M059J (cell line): ENCODE data around the gene MINDY3. TPM values are rescaled to one million over a fixed set of nuclear protein-coding genes. Genes with fewer than 3 reads are reported as not detected.
A peak's percentile ranks its signal among the peaks of the same experiment; 100 is the strongest.
"Not testable (repeated sequence)": the region's sequence is repeated elsewhere in the genome, so short reads cannot be mapped to it uniquely, and the experiment has no call there.

ENCODE experiments used
- DNase-seq: peaks from one replicate; pipeline ENCODE4 v3.0.0-alpha.2; 2012; ENCODE audit warnings: low read depth
- total RNA-seq: library from RNA; depleted of rRNA; stranded (reverse); fragments of >200 nt; shearing (Covaris generic); gene quantifications from 2 replicates; pipeline ENCODE4 v1.2.3, GENCODE V29; 2014; rRNA removed

Gene MINDY3
- total RNA-seq, result 10.5 and 12.5 TPM in 2 replicates

DNA sequence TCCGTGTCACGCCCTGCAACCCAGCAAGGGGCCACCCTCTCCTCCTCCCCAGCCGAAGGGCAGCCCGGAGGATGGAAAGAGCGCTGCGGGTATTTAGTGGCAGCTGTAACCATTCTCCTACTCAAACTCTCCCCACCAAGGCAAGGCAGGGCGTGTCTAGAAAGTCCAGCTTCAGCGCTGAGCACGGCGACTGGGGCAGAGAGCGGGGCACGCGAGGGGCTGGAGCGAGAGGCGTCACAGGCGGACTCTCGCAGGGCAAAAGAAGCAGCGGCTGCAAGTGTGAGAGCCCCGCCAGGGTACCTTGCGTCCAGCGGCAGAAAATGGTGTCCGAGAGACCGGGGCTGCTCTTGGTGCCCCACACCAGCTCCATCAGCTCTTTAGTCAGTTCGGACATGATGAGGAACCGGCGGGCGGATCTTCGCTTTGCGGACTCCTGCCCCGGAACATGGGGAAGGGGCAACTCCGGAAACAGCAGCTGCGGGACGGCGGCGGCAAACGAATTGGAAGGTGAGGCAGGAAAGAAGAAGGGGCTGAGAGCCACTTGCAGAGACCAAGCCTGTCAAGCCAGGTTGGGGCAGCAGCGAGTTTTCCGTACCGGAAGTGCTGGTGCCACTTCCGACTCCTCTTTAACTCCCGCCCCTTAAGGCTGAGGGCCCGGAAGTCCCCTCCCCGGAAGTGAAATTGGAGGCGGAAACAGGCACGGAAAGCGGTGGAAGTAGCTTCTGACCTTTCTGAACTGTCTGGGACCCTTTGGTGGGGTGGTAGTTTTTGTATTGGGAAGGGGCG lies at the start of gene MINDY3:
Gene MINDY3 (minus strand): TSS at position 602 of the 786 bp plus-strand sequence. CDS start 208 bp downstream, at position 394.
- DNase-seq, result peak; percentile 73

DNA sequence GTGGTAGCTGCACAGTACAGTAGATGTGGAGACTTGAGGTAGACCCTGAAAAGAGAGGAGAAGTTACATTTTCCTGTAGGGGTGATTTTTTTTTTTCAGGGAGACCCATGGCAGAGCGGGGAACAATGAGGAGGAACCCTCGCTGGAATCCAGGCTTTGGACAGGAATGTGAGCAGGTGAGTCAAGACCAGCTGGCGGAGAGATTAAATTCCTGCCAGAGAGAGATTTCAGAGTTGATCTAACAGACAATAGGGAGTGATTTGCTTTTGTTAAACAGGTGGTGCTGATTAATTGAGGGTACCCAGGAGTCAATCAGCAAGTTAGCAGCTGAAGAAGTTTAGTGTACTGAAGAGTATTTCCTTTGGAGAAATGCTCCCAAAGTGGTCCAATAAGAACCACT lies 41.6 kb upstream of the MINDY3 start:
- no peak for DNase-seq

DNA sequence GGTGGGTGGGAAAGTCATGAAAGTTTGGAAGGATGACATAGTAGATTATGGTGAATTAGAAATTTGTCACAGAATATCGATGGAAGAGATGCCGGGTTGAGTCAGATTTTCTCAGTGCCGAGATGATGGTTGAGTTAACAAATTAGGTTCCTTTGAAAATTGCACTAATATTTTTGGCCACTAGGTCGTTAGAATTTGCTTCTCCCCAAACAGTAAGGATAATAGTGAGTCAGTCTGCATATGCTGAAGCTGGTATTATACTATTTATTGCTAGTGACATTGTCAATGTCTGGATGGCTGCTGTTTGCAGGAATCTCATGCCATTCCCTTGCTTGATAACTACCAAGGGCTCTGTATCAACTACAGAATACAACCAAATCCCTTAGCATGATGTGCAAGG lies 37.7 kb upstream of the MINDY3 start:
- peak; percentile 3 for DNase-seq

DNA sequence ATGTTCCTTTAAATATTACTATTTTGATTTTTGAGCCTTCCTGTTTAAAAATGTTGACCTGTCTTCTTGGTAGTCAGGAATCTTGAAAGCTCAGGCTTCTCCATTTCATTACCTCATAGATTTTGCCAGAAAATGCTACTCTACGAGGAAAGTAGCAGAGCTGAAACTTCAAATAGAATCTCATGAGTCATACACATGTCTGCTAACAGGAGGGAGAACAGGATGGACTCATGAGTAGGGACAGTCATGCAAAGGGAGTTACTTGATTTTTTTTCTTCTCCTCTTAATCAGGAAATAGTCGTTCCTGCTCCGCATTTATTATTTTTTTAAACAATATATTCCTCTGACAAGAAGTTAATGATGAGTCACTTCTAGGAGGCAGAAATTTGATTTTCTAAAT lies 37.0 kb upstream of the MINDY3 start:
- peak; percentile 12 for DNase-seq

DNA sequence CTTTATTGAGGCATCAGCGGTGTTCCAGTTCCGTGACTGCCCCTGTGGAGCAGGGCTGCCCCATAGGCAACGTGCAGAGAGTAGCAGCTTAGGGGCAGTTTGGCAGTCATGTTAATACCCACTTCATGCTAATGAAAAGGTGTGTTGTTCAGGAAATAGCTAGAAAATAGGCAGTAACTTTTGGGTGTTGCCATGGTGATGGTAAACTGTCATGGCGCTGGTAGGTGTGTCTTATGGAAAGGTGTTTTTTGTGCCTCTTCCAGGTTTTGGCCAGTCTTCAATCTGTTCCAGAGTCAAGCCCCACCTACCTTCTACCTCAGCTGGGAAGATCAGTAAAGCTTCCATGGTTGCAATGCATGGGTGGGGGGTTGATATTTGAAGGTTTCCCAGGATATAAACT lies 36.3 kb upstream of the MINDY3 start:
- DNase-seq, result no peak

DNA sequence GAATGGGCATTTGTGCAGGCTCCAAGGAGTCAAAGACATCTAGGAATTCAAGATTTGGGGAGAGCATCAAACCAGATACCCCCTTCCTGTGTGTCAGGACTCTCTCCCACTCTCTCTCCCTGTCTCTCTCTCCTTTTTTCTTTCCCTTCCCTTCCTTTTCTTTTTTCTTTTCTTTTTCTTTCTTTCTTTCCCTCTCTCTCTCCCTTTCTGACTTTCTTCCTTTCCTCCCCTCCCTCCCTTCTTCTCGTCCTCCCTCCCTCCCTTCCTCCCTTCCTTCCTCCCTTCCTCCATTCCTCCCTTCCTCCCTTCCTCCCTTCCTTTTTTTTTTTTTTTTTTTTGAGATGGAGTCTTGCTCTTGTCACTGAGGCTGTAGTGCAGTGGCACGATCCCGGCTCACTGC lies 24.1 kb upstream of the MINDY3 start:
- no peak for DNase-seq

DNA sequence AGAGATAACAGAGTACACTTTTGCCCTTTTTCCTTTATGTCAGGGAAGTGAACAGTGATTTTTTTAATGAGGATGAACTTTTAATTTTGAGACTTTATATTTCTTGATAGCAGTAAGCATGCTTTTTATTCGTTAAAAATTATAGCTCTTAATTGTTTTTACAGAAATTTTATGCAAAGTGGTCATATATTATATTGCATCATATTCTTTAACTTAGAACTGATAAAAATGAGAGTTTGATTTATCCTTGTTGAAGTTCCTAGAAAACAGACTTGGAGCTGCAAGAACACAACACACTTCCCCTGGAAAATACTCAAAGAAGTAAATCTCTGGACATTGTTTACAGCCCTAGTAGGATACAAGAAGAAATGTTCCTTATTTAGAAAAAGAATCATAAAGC lies 21.2 kb upstream of the MINDY3 start:
- no peak for DNase-seq

DNA sequence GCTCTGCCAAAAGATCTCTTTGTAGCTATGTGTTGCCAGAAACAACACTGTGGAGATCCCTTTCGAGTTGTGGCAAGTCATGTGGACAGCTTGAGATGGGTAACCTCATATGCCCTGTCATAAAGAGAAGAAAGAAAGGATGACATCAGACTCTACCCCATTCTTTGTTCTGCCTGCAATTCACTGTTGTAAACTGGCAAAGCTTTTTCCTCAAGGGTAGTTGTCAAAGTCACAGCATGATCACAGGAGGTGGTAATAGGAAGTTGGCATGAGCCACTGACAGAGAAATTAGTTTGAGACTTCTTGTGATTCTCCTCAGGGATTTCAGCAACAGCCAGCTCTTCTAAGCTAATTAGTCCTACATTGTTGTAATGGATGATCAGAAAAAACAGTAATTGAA lies 19.4 kb upstream of the MINDY3 start:
- DNase-seq, result no peak

DNA sequence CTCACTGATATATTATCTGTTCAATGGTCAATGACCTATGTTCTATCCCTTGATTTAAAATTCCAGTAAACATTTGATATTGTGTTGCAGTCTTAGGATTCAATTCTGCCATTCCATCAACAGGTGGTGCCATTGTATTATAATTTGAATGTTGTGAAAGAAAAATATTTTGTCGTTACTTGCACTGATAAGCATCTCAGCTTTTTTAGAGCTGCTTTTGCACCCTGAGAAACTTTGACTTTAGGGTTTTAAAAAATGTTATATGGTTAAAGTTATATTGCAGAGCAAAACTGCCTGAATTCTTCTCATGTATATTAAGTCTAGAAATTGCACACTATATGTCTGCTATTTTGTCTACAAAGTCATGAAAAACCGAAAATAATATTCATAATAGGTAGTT lies 18.8 kb upstream of the MINDY3 start:
- peak; percentile 24 for DNase-seq

DNA sequence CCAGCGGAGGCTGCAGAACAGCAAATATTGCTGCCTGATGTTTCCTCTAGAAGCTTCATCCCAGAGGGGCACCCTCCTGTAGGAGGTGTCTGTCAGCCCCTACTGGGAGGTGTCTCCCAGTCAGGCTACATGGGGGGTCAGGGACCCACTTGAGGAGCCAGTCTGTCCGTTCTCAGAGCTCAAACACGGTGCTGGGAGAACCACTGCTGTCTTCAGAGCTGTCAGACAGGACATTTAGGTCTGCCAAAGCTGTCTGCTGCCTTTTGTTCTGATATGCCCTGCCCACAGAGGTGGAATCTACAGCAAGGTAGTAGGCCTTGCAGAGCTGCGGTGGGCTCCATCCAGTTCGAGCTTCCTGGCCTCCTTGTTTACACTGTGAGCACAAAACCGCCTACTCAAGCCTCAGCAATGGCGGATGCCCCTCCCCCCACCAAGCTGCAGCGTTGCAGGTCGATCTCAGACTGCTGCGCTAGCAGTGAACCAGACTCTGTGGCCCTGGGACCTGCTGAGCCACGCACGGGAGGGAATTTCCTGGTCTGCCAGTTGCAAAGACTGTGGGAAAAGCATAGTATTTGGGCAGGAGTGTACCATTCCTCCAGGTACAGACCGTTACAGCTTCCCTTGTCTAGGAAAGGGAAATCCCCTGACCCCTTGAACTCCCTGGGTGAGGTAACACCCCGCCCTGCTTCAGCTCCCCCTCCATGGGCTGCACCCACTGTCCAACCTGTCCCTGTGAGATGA lies 17.7 kb upstream of the MINDY3 start:
- no peak for DNase-seq

DNA sequence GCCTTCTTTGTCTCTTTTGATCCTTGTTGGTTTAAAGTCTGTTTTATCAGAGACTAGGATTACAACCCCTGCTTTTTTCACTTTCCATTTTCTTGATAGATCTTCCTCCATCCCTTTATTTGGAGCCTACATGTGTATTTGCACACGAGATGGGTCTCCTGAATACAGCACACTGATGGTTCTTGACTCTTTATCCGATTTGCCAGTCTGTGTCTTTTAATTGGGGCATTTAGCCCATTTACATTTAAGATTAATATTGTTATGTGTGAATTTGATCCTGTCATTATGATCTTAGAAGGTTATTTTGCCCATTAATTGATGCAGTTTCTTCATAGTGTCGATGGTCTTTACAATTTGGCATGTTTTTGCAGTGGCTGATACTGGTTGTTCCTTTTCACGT lies 16.0 kb upstream of the MINDY3 start:
- DNase-seq, result not testable (repeated sequence)

DNA sequence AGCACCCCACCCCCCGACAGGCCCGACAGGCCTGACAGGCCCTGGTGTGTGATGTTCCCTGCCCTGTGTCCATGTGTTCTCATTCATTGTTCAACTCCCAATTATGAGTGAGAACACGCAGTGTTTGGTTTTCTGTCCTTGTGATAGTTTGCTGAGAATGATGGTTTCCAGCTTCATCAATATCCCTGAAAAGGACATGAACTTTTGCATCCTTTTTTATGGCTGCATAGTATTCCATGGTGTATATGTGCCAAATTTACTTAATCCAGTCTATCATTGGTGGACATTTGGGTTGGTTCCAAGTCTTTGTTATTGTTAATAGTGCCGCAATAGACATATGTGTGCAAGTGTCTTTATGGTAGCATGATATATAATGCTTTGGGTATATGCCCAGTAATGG lies 12.3 kb upstream of the MINDY3 start:
- DNase-seq, result not testable (repeated sequence)

DNA sequence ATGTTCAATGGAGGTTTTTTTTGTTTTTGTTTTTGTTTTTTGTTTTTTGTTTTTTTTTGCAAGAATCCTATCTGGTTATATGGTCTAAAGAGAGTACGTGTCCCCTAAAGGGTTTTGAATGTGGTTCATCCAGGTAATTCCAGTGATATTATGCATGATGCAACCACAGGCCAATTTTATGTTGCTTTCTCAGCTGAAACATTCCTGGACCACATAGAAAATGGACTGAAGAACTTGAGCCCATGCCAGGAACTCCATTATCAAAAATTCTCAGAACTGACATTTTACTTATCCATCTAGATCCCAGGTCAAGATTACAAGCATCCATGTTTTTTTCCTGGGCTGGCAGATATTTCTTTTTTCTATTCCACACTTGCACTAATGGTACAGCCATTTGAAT lies 11.5 kb upstream of the MINDY3 start:
- DNase-seq, result no peak

DNA sequence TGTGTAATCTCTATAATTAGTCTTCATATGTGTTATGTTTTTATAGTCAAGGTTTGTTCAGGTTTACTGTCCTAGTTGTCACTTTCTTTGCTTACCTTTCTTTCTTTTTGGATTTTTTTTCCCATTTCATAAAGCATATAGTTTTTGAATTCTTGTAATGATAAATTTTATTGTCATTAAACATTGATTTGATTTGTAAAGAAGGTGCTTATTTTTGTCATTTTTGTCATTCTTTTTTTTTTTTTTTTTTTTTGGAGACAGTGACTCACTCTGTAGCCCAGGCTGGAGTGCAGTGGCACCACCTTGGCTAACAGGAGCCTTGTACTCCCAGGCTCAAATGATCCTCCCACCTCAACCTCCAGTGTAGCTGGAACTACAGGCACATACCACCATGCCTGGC lies 9.6 kb upstream of the MINDY3 start:
- no peak for DNase-seq

DNA sequence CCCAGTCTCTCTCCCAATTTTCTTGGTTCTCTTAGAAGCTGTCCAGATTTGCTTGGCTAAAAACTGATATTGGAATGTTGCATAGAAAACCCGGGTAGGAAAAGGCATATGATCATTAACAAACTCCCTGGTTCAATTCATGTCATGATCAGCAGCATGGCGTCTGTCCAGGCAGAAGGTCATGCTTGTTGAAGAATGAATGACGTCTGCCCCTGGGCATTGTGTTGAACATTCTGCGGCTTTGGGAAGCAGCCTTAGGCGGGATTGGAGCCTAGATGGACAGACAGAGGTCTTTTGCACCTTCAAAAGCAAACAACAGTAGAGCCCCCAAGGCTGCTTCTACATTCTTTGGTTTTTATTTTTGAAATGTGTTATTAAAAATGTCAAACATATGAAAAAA lies 7.7 kb upstream of the MINDY3 start:
- peak; percentile 42 for DNase-seq

DNA sequence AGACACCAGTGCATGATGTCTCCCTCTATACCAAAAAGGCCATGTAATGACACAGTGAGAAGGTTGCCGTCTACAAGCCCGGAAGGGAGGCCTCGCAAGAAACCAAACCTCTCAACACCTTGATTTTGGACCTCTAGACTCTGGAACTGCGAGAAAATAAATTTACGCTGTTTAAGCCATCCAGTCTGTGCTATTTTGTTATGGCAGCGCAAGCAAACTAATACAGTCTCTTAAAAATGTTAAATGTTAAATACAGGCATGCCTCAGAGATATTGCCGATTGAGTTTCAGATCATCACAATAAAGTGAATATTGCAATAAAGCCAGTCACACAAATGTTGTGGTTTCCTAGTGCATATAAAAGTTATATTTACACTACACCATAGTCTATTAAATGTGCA lies 5.0 kb upstream of the MINDY3 start:
- DNase-seq, result no peak

DNA sequence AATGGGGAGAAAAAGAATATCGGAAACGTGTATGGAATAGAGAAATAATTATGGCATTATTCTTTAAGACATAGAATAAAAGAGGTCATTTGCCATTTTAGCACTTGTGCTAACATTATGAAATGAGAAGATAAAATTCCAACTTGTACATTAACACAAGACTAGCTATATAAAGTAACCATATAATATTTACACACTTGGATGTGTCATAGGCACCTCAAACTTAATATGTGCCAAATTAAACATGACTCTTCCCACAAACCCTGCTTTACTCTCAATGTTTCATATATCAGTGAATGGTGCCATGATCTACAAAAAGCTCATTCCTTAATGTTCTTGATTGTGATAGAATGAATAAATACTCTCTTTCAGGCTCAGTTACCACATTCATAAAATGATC lies 4.1 kb upstream of the MINDY3 start:
- DNase-seq, result no peak

DNA sequence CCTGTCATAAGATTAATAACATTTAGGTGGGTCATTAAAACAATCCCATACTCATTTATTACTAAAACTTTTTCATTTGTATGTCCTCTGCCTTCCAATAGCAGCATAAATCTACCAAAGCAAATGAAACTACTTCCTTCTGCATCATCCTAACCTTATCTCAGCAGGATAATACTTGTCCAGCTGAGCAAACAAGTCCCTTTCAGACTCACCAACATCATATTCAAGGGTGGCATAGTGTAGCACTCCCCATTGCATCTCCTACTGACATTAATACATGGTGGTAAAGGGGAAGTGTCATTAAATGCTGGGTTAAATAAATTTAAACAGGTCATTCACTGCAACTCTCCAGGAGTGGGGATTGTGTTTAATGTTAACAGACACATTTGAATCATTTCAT lies 3.4 kb upstream of the MINDY3 start:
- no peak for DNase-seq

DNA sequence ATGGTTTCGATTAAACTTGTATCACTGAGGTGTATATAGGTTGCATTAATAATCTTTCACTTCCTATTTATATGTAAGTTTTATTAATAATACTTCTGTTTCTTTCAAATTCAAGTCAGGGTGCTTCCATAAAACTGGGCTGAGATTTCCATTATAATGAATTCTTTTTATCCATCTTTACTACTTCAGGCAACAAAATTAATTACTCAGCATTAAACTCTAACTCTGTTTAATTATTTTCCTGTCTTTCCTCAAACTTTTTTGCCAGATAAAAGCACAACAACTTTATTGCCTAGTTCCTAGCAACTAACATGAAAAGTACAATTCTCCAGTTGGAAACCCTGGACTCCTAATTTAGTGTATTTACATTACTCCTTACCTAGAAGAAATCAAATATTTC lies 3.0 kb upstream of the MINDY3 start:
- no peak for DNase-seq

DNA sequence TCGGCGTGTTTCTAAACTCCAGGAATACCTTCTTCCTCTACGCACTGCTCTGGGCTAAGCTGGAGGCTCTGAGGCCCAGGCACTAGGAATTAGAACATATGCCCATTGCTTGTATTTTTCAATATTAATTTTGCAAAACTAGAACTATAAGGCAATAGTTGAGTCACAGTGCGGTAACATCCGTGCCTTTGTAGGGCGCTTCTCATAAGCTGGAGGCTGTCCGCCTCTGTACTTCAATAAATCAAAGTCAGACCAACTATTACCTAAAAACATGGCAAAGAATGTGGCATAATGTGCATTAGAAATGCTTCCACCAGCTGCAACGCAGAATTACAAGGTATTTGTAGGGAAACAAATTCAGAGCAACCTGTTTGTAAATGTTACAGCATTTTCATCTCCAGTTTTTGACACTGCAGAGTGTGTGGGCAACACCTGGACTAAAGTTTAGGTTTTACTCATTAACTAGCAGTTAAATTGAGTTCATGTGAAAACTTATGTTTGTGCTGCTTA lies 440 bp upstream of the MINDY3 start:
- no peak for DNase-seq

DNA sequence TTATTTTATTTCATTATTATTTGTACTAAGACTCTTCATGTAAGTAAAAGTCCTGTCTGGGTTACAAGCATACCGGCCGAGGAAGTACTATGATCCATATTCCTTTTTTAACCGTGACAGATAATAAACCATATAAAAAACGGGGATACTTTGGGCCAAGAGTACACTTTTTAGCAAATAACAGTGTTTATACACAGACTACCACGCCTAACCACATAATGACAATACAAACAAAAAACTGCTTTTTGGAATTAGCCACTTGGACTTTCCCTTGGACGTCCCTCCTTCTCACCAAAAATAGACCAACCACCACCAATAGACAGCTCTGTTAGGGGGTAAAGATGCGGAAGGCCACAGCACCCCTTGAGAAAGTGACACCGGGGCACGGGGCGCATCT lies 800 bp downstream of the MINDY3 start:
- DNase-seq, result no peak

DNA sequence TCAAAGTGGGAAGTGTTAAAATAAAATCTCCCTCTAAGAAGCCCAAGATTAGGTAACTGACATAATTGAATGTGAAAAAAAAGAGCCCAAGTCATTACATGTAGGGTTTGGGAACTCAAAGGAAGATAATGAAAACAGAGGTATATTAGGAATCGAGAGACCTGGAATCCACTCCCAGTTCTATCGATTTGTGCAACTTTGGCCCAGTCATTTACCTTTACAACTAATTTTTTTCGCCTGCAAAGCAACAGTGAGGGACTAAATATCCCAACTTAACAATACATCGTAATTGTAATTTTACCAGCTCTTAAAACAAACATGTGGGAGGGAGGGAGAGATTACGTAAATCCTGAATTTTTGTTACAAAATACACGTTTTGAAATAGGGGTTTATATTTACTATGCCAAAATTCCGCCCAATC lies 1.4 kb downstream of the MINDY3 start:
- no peak for DNase-seq

DNA sequence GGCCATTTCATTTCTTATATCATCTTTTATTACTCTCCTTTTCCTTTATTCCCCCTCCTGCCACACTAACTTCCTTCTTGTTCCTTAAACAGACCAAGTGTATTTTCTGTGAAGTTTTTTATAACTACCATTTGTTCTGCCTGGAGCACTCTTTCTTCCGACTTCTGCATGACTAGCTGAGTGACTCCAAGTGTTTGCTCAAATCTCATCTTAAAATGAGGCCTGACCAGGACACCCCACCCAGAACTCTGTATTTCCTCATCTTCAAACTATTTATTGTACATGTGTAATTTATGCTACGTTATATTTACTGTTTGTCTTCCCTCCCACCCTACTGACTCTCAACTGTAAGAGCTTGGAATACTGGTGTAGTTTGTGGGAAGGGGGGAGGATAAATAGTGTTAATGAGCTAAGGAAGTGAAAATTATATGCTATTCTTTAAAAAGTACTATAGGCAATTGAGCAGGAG lies 3.2 kb downstream of the MINDY3 start:
- no peak for DNase-seq
